ENCODE results near the gene FBXO21. TPM values are rescaled to one million over a fixed set of nuclear protein-coding genes. Genes with fewer than 3 reads are reported as not detected.

The FBXO21 gene
- total RNA-seq, 4 donors from 2014 or later: 76.8 to 133 (median 87.7) TPM

DNA sequence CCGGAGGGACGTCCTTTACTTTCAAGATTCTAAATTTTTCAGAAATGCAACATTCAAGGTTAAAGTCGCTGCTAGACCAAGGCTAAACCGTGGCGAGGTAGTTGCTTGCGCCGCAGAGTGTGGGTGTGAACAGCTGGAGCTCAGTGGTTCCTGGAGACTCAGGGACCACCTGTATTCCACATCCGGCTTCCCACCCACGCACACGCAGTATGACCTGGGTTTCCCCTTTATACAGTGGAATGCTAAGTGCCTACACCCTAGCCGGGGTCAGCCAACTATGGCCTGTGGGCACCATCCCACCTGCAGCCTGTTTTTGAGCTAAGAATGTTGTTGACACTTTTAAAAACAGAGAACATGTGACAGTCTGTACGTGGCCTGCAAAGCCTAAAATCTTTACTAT lies 48.2 kb downstream of the FBXO21 start:
- no peak for TF ChIP-seq POLR2A (IDR thresholded peaks at IDR 0.05)
- TF ChIP-seq, protein P1, sequence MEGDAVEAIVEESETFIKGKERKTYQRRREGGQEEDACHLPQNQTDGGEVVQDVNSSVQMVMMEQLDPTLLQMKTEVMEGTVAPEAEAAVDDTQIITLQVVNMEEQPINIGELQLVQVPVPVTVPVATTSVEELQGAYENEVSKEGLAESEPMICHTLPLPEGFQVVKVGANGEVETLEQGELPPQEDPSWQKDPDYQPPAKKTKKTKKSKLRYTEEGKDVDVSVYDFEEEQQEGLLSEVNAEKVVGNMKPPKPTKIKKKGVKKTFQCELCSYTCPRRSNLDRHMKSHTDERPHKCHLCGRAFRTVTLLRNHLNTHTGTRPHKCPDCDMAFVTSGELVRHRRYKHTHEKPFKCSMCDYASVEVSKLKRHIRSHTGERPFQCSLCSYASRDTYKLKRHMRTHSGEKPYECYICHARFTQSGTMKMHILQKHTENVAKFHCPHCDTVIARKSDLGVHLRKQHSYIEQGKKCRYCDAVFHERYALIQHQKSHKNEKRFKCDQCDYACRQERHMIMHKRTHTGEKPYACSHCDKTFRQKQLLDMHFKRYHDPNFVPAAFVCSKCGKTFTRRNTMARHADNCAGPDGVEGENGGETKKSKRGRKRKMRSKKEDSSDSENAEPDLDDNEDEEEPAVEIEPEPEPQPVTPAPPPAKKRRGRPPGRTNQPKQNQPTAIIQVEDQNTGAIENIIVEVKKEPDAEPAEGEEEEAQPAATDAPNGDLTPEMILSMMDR (IDR thresholded peaks at IDR 0.05): no peak
- no peak overlapping the region for H3K4me3 ChIP-seq (ENCODE audit: low read depth, poor library complexity, severe bottlenecking)
- WGBS, 2 donors: 80 to 86% methylated on average over 12 of the region's 12 CpGs
- intact Hi-C loops (cut with DNase I; ENCODE audit: low total_unique reads): no loop called here
- DNase-seq (ENCODE audit: low spot score in 2 of 2): no peak

DNA sequence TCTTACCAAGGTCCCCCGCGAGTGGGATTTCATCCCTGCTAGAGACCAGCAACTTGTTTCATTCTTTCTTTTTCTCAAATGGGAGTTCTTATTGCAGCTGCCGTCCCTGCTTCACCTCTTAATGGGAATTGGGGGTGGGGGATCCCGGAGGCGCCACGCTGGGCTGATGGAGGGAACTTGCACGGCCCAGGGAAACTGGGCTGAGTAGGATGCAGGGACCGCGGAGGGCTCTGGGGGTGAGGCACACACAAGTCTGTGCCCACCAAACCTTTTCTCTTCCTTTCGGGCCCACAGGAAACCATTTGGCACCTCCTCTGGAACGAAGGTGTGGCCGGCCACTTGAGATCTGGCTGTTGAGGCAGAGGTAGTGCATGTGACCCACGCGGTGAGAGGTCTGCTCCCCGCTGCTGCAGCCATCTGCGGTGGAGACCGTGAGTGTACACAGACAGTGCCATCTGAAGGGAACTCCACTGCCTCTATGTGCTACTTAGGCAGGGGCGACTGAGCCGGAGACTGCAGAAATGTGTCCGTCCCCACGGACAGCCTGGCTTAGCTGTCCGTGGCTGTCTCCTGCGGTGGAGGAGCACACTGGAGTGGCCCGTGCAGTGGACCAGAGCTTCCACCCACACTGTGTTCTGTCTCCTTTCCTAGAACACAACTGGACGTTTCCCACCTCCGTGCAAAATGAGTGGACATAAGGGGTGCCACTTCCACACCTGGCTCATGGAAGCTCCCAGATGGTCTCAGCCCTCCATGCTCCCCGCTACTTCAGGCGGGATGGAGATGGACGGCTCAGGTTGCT lies 49.0 kb downstream of the FBXO21 start:
- TF ChIP-seq, protein P1 (IDR thresholded peaks at IDR 0.05): no peak
- no peak for TF ChIP-seq POLR2A (IDR thresholded peaks at IDR 0.05)
- no peak for DNase-seq (ENCODE audit: low spot score in 2 of 2)
- WGBS, 2 donors: 81 to 84% methylated on average over 23 to 29 of the region's 29 CpGs
- H3K4me3 ChIP-seq (ENCODE audit: low read depth, poor library complexity, severe bottlenecking): no peak overlapping the region
- intact Hi-C loops (cut with DNase I; ENCODE audit: low total_unique reads): no loop called here

DNA sequence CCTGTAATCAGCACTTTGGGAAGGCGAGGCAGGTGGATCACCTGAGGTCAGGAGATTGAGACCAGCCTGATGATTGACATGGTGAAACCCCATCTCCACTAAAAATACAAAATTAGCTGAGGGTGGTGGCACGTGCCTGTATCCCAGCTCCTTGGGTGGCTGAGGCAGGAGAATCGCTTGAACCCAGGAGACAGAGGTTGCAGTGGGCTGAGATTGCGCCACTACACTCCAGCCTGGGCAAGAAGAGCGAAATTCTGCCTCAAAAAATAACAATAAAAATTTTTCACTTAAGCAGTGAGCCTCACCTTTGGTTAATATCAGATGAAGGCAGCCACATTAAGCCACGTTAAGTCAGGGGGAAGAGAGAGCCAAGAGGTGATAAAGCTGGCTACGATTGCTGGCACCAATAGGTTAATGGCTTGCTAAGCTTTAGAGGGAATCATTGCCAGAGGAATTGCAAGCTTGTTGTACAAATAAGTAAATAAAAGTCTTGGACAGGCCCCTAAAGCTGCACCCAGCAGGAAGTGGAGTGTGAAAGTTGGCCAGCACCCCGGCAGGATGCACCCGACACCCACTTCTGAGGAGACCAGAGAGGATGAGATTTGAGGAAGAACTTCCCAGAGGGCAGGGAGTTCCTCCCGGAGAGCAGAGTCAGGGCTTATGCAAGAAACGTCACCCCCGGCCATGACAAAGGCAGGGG lies 49.7 kb downstream of the FBXO21 start:
- no peak overlapping the region for H3K4me3 ChIP-seq (ENCODE audit: low read depth, poor library complexity, severe bottlenecking)
- no peak for DNase-seq (ENCODE audit: low spot score in 2 of 2)
- intact Hi-C loops (cut with DNase I; ENCODE audit: low total_unique reads): no loop called here
- 47% methylated on average over 12 of the region's 12 CpGs for WGBS, 2 donors
- TF ChIP-seq POLR2A (IDR thresholded peaks at IDR 0.05): no peak
- TF ChIP-seq, protein P1 (IDR thresholded peaks at IDR 0.05): no peak

DNA sequence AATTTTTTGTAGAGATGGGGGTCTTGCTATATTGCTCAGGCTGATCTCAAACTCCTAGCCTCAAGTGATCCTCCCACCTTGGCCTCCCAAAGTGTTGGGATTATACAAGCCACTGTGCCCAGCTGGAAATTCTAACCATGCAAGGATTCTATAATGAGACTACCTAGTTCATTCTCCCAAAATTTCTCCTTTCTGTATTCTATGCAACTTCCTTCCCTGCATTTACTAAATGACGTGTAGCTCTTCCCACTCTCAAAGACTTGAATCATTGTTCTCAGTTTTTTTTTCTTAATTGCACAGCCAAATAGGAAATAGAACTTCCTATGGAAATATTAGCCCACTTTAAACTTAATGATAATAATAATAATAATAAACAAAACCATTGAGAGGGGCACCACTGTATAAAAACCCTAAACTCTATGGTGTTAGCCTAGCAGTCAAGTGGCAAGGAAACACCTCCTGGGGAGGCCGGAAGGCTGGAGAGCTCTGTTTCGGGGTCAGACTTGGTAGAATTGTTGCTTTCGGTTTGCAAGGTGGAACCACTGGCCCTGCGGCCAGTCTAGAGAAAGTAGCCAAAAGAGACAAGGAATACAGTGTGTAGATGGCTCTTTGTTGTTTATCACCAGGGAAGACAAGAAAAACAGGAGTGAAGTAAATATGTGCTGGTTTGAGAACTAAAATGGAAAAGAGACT lies 51.1 kb downstream of the FBXO21 start:
- DNase-seq (ENCODE audit: low spot score in 2 of 2): no peak
- no peak overlapping the region for H3K4me3 ChIP-seq (ENCODE audit: low read depth, poor library complexity, severe bottlenecking)
- TF ChIP-seq POLR2A (IDR thresholded peaks at IDR 0.05): no peak
- TF ChIP-seq, protein P1 (IDR thresholded peaks at IDR 0.05): no peak
- intact Hi-C loops (cut with DNase I; ENCODE audit: low total_unique reads): loop anchor here (10.0 kb wide), 1 partner anchor 584 kb away; the partner anchor contains the start of gene MAP1LC3B2
- WGBS, 2 donors: 86% methylated on average over 5 of the region's 5 CpGs

DNA sequence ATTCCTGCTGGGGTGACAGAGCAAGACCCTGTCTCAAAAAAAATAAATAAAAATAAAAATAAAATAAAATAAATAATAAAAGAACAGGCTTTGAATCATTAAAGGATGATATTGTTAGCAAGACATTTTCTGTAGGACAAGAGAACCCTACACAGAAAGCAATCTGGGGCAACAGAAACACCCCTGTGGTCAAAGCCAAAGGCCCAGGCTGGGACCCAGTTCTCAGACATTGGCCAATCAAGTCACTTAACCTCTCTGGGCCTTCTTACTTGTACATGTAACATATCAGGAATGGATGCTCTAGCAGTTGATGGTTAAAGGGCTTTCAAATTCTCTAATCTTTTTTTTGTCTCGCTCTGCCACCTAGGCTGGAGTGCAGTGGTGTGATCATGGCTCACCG lies 55.5 kb downstream of the FBXO21 start:
- no peak for DNase-seq (ENCODE audit: low spot score in 2 of 2)
- 94 to 100% methylated on average over 2 of the region's 2 CpGs for WGBS, 2 donors
- intact Hi-C loops (cut with DNase I; ENCODE audit: low total_unique reads): loop anchor here (10.0 kb wide), 1 partner anchor 580 kb away; the partner anchor contains the start of gene MAP1LC3B2
- no peak overlapping the region for H3K4me3 ChIP-seq (ENCODE audit: low read depth, poor library complexity, severe bottlenecking)
- TF ChIP-seq POLR2A (IDR thresholded peaks at IDR 0.05): no peak
- TF ChIP-seq, protein P1 (IDR thresholded peaks at IDR 0.05): no peak
